Caki2 (cell line): Measurements from ENCODE around the gene KREMEN2. TPM values are rescaled to one million over a fixed set of nuclear protein-coding genes. Genes with fewer than 3 reads are reported as not detected.

Experiments used
- DNase-seq: peaks from one replicate; pipeline ENCODE4 v3.0.0-alpha.2; 2015; ENCODE audit warnings: low read depth
- in situ Hi-C: cut with HindIII; loops from 2 replicates; pipeline ENCODE4 v1.10.0; 2016; ENCODE audit warnings: low sequenced_read_pairs, low pct_unique_long_range_greater_than_20kb, mixed read lengths
- total RNA-seq: library from RNA; depleted of rRNA; stranded (reverse); fragments of >200 nt; shearing (Covaris generic); gene quantifications from 2 replicates; pipeline ENCODE4 v1.2.3, GENCODE V29; 2014; ENCODE audit warnings: low replicate concordance

KREMEN2 gene
- total RNA-seq, 1 experiment from 2014 or later = 18.2 TPM

- in situ Hi-C loops = no loop called here
- DNase-seq = no peak
Measured at GRCh38 chr16:2971985-2972784, 8.1 kb downstream of the KREMEN2 start.

- no peak for DNase-seq
- in situ Hi-C loops = no loop called here
Measured at GRCh38 chr16:2973093-2973492, 9.0 kb downstream of the KREMEN2 start.

DNA sequence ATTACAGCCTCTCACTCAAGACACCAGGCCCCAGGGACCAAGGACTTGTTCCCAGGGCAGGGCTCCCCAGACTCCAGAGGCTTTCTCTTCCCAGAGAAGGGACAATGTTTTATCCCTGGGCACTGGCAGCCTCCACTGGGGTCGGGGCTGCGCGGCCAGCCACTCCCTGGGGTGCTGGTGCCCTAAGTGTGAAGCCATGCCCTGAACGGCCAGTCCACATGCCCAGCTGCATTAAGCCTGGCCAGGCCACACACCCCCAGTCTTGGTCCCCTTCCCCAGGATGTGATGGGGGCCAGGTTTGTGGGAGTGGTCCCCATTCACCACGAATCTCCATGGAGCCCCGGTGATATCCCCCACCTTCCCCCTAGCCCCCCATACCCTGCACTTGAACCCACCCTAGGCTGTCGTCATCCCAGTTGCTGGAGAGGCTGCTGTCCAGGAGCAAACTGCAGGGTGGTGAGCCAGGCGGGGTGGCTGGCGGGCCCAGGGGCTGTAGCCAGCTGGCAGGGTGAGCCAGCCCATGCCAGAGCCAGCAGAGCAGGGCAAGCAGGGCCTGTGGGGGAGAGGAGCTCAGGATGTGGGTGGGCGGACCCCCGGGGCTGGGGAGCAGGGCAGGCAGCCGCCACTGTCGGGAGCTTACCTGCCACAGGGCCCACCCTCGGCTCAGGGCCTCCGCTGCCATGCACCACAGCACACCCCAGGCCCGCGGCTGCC is 9.7 kb downstream of the KREMEN2 start:
- in situ Hi-C loops = no loop called here
- no peak for DNase-seq

GRCh38 chr16:2974319-2975056 is 10.4 kb downstream of the KREMEN2 start:
- in situ Hi-C loops = no loop called here
- DNase-seq = no peak

DNA sequence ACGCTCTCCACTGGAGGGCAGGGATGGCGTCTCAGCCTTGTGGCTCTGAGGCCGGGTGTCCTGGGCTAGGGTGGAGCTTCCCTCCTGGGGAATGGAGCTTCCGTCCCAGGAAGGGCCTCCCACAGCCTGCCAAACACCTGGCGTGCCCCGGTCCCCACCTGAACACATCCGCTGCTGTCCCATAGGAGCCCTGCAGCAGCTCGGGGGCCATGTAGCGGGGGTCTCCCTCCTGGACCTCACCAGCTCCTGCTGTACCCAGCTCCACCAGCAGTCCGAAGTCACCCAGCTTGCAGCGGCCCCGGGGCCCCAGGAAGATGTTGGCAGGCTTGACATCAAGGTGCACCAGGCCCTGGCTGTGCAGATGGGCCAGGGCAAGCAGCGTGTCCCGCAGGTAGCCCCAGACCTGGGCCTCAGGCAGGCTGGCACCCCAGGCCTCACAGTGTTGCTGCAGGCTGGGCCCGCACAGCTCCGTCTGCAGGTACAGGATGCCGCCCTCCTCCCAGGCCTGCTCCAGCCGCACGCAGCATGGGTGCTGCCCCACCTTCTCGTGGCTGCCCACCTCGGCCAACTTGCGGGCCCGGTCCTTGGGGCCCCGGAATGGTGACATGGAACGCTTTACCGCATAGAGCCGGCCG is 11.2 kb downstream of the KREMEN2 start:
- DNase-seq = no peak
- in situ Hi-C loops = no loop called here

- no peak for DNase-seq
- in situ Hi-C loops = no loop called here
Measured at GRCh38 chr16:2976201-2976600, 12.1 kb downstream of the KREMEN2 start.

GRCh38 chr16:2976673-2977072 is 12.6 kb downstream of the KREMEN2 start:
- in situ Hi-C loops = no loop called here
- no peak for DNase-seq

DNA sequence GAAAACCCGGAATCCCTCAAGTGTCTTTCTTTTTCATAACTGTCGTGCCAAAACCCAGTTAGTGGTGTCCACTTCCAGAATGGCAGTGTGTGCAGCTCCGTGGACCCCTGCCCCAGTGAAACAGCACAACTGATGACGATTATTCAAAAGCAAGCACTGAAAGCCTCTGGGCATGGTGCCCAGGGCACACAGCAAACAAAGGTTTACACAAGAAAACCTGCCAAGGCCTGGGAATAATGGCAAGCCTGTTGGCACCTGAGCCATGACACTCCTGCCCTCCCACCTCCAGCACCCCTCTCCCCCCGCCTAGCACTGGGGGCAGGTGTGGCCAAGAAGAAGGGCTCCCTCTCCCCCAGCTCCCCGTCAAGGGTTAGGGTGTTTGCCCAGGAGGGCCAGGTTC is 13.4 kb downstream of the KREMEN2 start:
- no peak for DNase-seq
- in situ Hi-C loops = no loop called here

- no peak for DNase-seq
- in situ Hi-C loops = no loop called here
Measured at GRCh38 chr16:2979669-2980226, 15.7 kb downstream of the KREMEN2 start.

DNA sequence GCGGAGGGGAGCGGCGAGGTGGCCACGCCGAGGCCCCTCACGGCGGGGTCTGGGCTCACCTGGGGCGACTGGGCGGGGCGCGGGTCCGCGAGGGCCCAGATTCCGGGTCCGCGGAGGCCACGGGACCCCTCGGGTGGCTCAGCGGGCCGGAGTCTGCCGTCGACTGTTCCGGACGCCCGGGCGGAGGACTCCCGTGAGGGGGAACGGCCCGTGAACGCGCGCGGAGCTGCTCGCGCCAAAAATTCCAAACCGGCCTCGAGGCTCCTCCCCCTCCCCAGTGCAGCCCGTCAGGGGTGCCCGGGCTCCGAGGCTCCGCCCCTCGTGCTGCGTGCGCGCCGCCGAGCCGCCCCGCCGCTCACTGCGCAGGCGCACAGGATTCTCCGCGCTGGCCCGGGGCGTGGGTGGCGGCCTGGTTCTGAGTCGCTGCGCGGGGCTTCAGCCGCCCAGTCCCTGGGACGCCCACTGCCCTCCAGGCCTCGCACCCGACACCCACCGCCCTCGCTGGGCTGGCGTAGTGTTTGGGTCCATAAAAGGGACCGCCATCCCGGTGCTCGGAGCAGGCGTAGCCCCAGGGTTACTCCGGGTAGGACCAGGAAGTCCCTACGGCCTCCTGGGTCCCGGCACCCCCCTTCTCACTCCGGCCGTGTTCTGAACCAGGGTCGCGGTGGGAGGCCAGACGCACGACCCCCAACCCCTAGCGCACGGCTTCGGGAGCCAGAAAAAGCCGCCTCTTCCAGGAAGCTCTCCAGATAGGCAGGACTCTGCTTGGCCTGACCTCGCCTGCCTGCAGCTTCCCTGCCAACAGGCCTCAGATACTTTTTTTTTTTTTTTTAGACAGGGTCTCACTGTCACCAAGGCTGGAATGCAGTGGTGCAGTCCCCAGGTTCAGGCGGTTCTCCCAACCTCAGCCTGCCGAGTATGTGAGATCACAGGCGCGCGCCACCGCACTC is 16.4 kb downstream of the KREMEN2 start, which contains the start of gene PKMYT1:
Gene PKMYT1 (minus strand): TSS at position 220 of the 950 bp plus-strand sequence. CDS start 789 bp downstream, outside the sequence.
- in situ Hi-C loops = no loop called here
- peak; percentile 92 for DNase-seq

DNA sequence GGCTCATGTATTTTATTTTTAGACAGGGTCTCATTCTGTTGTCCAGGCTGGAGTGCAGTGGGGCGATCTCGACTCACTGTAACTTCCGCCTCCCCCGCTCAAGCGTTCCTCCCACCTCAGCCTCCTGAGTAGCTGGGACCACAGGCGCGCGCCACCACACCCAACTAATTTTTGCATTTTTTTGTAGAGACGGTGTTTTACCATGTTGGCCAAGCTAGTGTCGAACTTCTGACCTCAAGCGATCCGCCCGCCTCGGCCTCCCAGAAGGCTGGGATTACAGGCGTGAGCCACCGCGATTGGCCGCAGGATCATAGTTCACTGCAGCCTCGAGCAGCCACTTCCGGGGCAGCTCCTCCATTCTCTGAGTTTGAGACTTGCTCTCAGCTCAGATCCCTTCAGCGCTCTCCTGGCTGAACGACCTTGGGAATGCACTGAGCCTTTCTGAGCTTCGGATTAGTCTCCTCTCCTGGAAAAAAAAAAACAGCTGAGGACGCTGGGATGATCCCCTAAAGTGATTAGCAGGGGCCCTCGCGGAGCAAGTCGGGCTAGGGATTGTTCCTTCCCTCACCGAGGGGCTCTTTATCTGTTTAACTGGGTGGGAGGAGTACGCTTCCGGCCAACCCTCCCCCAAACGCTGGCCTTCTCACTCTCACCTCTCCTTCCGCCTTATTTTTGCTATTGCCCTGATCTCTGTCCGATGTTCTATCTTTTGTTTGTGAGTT is 17.3 kb downstream of the KREMEN2 start:
- in situ Hi-C loops = no loop called here
- DNase-seq = no peak

DNA sequence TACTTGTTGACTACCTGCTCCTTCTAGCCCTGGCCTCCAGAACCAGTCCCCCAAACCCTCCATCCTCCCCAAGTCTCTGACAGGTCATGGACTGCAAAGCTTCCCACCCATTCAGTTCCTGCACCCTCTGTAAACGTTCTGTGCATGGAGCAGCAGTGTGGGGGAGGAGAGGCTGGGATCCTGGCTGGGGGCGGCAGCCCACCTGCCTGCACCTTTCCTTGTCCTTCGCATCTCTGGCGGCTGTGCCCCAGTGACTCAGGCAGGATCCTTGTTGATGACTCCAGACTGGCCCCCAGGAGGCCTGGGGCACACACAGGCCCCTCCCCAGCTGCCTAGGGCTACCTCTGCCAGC is 17.8 kb downstream of the KREMEN2 start:
- in situ Hi-C loops = no loop called here
- DNase-seq = no peak

DNA sequence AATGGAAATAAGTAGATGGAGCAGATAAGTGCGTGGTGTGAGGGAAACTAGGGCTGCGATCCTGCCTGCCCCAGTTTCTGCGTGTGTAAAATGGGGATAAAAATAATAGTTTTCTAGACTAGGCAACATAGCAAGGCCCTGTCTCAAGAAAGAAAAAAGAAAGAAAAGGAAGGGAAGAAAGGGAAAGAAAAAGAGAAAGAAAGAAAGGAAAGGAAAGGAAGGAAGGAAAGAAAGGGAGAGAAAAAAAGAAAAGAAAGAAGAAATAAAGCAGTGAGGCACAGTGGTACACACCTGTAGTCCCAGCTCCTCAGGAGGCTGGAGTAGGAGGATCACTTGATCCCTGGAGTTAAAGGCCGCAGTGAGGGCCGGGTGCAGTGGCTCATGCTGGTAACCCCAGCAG is 18.3 kb downstream of the KREMEN2 start:
- in situ Hi-C loops = no loop called here

DNA sequence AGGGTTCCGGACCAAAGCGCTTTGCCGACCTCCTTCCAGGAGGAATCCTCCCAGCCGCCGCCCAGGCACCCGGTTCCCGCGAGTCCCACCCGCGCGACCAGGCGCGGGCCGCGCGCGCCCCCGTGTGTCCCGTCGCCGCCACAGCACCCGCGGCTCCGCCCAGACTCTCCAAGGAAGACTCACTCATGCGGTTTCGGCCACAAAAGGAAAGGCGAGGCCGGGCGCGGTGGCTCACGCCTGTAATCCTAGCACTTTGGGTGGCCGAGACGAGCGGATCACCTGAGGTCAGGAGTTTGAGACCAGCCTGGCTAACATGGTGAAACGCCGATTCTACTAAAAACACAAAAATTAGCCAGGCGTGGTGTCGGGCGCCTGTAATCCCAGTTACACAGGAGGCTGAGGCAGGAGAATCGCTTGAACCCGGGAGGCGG is 19.6 kb downstream of the KREMEN2 start:
- peak; percentile 89 for DNase-seq
- in situ Hi-C loops = no loop called here

More for the DNA sequence above, 18.3 kb downstream of the KREMEN2 start:
- no peak for DNase-seq

GRCh38 chr16:2985462-2985861 is 21.4 kb downstream of the KREMEN2 start:
- in situ Hi-C loops = no loop called here

GRCh38 chr16:2985893-2986355 is 21.8 kb downstream of the KREMEN2 start:
- in situ Hi-C loops = no loop called here

More at GRCh38 chr16:2985462-2985861, 21.4 kb downstream of the KREMEN2 start:
- no peak for DNase-seq

More at GRCh38 chr16:2985893-2986355, 21.8 kb downstream of the KREMEN2 start:
- DNase-seq = no peak
